HEK293 (cell line): ENCODE data around the gene KIF3B.

Experiments
- CTCF ChIA-PET: fragments of 350-600 bp; formaldehyde crosslinking; extraction: SDS; loops from one replicate; lab custom pipeline; 2021; ENCODE audit warnings: antibody characterized with exemption; lab: Yijun Ruan, JAX
- POLR2A ChIA-PET: fragments of 300-600 bp; formaldehyde crosslinking; extraction: SDS; loops from one replicate; lab custom pipeline; 2020; ENCODE audit warnings: antibody characterized with exemption, inconsistent platforms; lab: Yijun Ruan, JAX
- H3K27ac ChIP-seq: fragments of 200-500 bp; sonication (Bioruptor generic); 2 replicates; pipeline ENCODE4 v1.5.1; 2014; ENCODE audit warnings: low read depth, low read length, control low read depth, inconsistent platforms; ENCODE audit errors: extremely low read depth
- H3K36me3 ChIP-seq, 2 experiments: fragments of 200-500 bp in 1 of 2; sonication (Bioruptor generic) in 1 of 2; 1 replicate in 1 of 2; 2 replicates in 1 of 2; pipeline ENCODE4 v1.5.1; 2014 to 2017; ENCODE audit warnings: inconsistent platforms in 2 of 2, low read length in 2 of 2; ENCODE audit not compliant: control insufficient read depth in 2 of 2, insufficient read depth in 1 of 2
- H3K4me1 ChIP-seq: fragments of 200-500 bp; sonication (Bioruptor generic); 2 replicates; pipeline ENCODE4 v1.5.1; 2014; ENCODE audit warnings: mild to moderate bottlenecking, low read length, inconsistent platforms; ENCODE audit not compliant: control insufficient read depth, insufficient read depth
- H3K4me3 ChIP-seq: 2 replicates; pipeline ENCODE4 v1.5.1; 2011; ENCODE audit warnings: low read depth, mild to moderate bottlenecking, control low read depth, low read length, moderate library complexity
- H3K9me3 ChIP-seq: fragments of 200-500 bp; sonication (Bioruptor generic); 2 replicates; pipeline ENCODE4 v1.5.1; 2014; ENCODE audit warnings: low read depth, low read length, inconsistent platforms; ENCODE audit not compliant: control insufficient read depth, insufficient read depth
- KLF7 ChIP-seq: fragments of 450-650 bp; formaldehyde crosslinking; IDR thresholded peaks from 2 replicates; pipeline ENCODE4 v1.5.1; 2016; ENCODE audit warnings: missing biosample characterization, missing genetic modification characterization, borderline replicate concordance
- KLF9 ChIP-seq: fragments of 450-650 bp; formaldehyde crosslinking; IDR thresholded peaks from 2 replicates; pipeline ENCODE4 v1.5.1; 2016; ENCODE audit warnings: missing biosample characterization, missing genetic modification characterization, low read depth
- OSR2 ChIP-seq: fragments of 450-650 bp; formaldehyde crosslinking; IDR thresholded peaks from 2 replicates; pipeline ENCODE4 v1.5.1; 2016; ENCODE audit warnings: missing biosample characterization, missing genetic modification characterization
- PRDM1 ChIP-seq: fragments of 450-650 bp; formaldehyde crosslinking; IDR thresholded peaks from 2 replicates; pipeline ENCODE4; 2016; ENCODE audit warnings: missing biosample characterization, missing genetic modification characterization
- SCRT1 ChIP-seq: fragments of 450-650 bp; formaldehyde crosslinking; IDR thresholded peaks from 2 replicates; pipeline ENCODE4 v1.5.1; 2016; ENCODE audit warnings: missing biosample characterization, missing genetic modification characterization, borderline replicate concordance
- SP2 ChIP-seq: fragments of 450-650 bp; formaldehyde crosslinking; IDR thresholded peaks from 2 replicates; pipeline ENCODE4 v1.5.1; 2016; ENCODE audit warnings: missing biosample characterization, missing genetic modification characterization
- ZBTB1 ChIP-seq: fragments of 450-650 bp; formaldehyde crosslinking; IDR thresholded peaks from 2 replicates; pipeline ENCODE4 v1.5.1; 2016; ENCODE audit warnings: missing biosample characterization, missing genetic modification characterization
- ZBTB10 ChIP-seq: fragments of 450-650 bp; formaldehyde crosslinking; IDR thresholded peaks from 2 replicates; pipeline ENCODE4 v1.5.1; 2016; ENCODE audit warnings: missing biosample characterization, missing genetic modification characterization
- ZBTB17 ChIP-seq: fragments of 450-650 bp; formaldehyde crosslinking; IDR thresholded peaks from 2 replicates; pipeline ENCODE4 v1.5.1; 2016; ENCODE audit warnings: missing biosample characterization, missing genetic modification characterization
- ZBTB20 ChIP-seq: fragments of 450-650 bp; formaldehyde crosslinking; IDR thresholded peaks from 2 replicates; pipeline ENCODE4 v1.5.1; 2016; ENCODE audit warnings: missing biosample characterization, missing genetic modification characterization
- ZBTB21 ChIP-seq: fragments of 450-650 bp; formaldehyde crosslinking; IDR thresholded peaks from 2 replicates; pipeline ENCODE4 v1.5.1; 2017; ENCODE audit warnings: missing biosample characterization, missing genetic modification characterization
- ZEB2 ChIP-seq: fragments of 450-650 bp; formaldehyde crosslinking; IDR thresholded peaks from 2 replicates; pipeline ENCODE4 v1.5.1; 2016; ENCODE audit warnings: missing biosample characterization, missing genetic modification characterization
- ZFP3 ChIP-seq: fragments of 450-650 bp; formaldehyde crosslinking; IDR thresholded peaks from 2 replicates; pipeline ENCODE4 v1.5.1; 2016; ENCODE audit warnings: low read depth, missing biosample characterization, missing genetic modification characterization
- ZFP37 ChIP-seq: fragments of 450-650 bp; formaldehyde crosslinking; IDR thresholded peaks from 2 replicates; pipeline ENCODE4 v1.5.1; 2016; ENCODE audit warnings: missing biosample characterization, missing genetic modification characterization
- ZFP41 ChIP-seq: fragments of 450-650 bp; formaldehyde crosslinking; IDR thresholded peaks from 2 replicates; pipeline ENCODE4 v1.5.1; 2016; ENCODE audit warnings: missing biosample characterization, missing genetic modification characterization, borderline replicate concordance
- ZIC2 ChIP-seq: fragments of 450-650 bp; formaldehyde crosslinking; IDR thresholded peaks from 2 replicates; pipeline ENCODE4 v1.5.1; 2016; ENCODE audit warnings: missing biosample characterization, missing genetic modification characterization
- ZNF121 ChIP-seq: fragments of 450-650 bp; formaldehyde crosslinking; IDR thresholded peaks from 2 replicates; pipeline ENCODE4 v1.5.1; 2016; ENCODE audit warnings: missing biosample characterization, missing genetic modification characterization
- ZNF140 ChIP-seq: fragments of 450-650 bp; formaldehyde crosslinking; IDR thresholded peaks from 2 replicates; pipeline ENCODE4 v1.5.1; 2016; ENCODE audit warnings: missing biosample characterization, missing genetic modification characterization
- ZNF184 ChIP-seq: fragments of 450-650 bp; IDR thresholded peaks from 2 replicates; pipeline ENCODE4 v1.5.1; 2018; ENCODE audit warnings: missing biosample characterization, mild to moderate bottlenecking, missing genetic modification characterization
- ZNF214 ChIP-seq: fragments of 450-650 bp; formaldehyde crosslinking; IDR thresholded peaks from 2 replicates; pipeline ENCODE4 v1.5.1; 2017; ENCODE audit warnings: missing biosample characterization, mild to moderate bottlenecking, missing genetic modification characterization, borderline replicate concordance
- ZNF239 ChIP-seq: fragments of 450-650 bp; formaldehyde crosslinking; IDR thresholded peaks from 2 replicates; pipeline ENCODE4 v1.5.1; 2016; ENCODE audit warnings: missing biosample characterization, missing genetic modification characterization
- ZNF280C ChIP-seq: fragments of 450-650 bp; formaldehyde crosslinking; IDR thresholded peaks from 2 replicates; pipeline ENCODE4 v1.5.1; 2016; ENCODE audit warnings: missing biosample characterization, missing genetic modification characterization
- ZNF302 ChIP-seq: fragments of 450-650 bp; formaldehyde crosslinking; IDR thresholded peaks from 2 replicates; pipeline ENCODE4 v1.5.1; 2016; ENCODE audit warnings: missing biosample characterization, missing genetic modification characterization, low read depth
- ZNF311 ChIP-seq: fragments of 450-650 bp; formaldehyde crosslinking; IDR thresholded peaks from 2 replicates; pipeline ENCODE4 v1.5.1; 2017; ENCODE audit warnings: missing biosample characterization, missing genetic modification characterization, borderline replicate concordance
- ZNF354C ChIP-seq: fragments of 450-650 bp; formaldehyde crosslinking; IDR thresholded peaks from 2 replicates; pipeline ENCODE4 v1.5.1; 2016; ENCODE audit warnings: missing biosample characterization, missing genetic modification characterization, low read depth, borderline replicate concordance
- ZNF404 ChIP-seq: fragments of 450-650 bp; formaldehyde crosslinking; IDR thresholded peaks from 2 replicates; pipeline ENCODE4 v1.5.1; 2017; ENCODE audit warnings: missing biosample characterization, missing genetic modification characterization
- ZNF416 ChIP-seq: fragments of 450-650 bp; formaldehyde crosslinking; IDR thresholded peaks from 2 replicates; pipeline ENCODE4 v1.5.1; 2016; ENCODE audit warnings: missing biosample characterization, missing genetic modification characterization
- ZNF510 ChIP-seq: fragments of 450-650 bp; formaldehyde crosslinking; IDR thresholded peaks from 2 replicates; pipeline ENCODE4 v1.5.1; 2018; ENCODE audit warnings: mild to moderate bottlenecking, missing genetic modification characterization, missing biosample characterization; ENCODE audit not compliant: insufficient replicate concordance
- ZNF549 ChIP-seq: fragments of 450-650 bp; IDR thresholded peaks from 2 replicates; pipeline ENCODE4 v1.5.1; 2018; ENCODE audit warnings: missing biosample characterization, missing genetic modification characterization, mild to moderate bottlenecking, inconsistent platforms, moderate library complexity
- ZNF585B ChIP-seq: fragments of 450-650 bp; formaldehyde crosslinking; IDR thresholded peaks from 2 replicates; pipeline ENCODE4 v1.5.1; 2016; ENCODE audit warnings: missing biosample characterization, missing genetic modification characterization
- ZNF596 ChIP-seq: fragments of 450-650 bp; IDR thresholded peaks from 2 replicates; pipeline ENCODE4 v1.5.0; 2018; ENCODE audit warnings: missing biosample characterization, mild to moderate bottlenecking, missing genetic modification characterization, moderate library complexity
- ZNF704 ChIP-seq: fragments of 450-650 bp; formaldehyde crosslinking; IDR thresholded peaks from 2 replicates; pipeline ENCODE4 v1.5.1; 2016; ENCODE audit warnings: missing biosample characterization, missing genetic modification characterization
- ZSCAN16 ChIP-seq: fragments of 450-650 bp; formaldehyde crosslinking; IDR thresholded peaks from 2 replicates; pipeline ENCODE4 v1.5.1; 2016; ENCODE audit warnings: missing biosample characterization, missing genetic modification characterization
- ZXDB ChIP-seq: fragments of 450-650 bp; formaldehyde crosslinking; IDR thresholded peaks from 2 replicates; pipeline ENCODE4 v1.5.1; 2016; ENCODE audit warnings: missing biosample characterization, missing genetic modification characterization

Gene KIF3B

GRCh38 chr20:32285621-32286371 is 8.3 kb downstream of the KIF3B start (continued):
- 0 out of 2 replicates have a peak, but pooled peaks have one; percentile 23 for TF ChIP-seq KLF7
- no peak for TF ChIP-seq ZBTB17 (tag by site-specific recombination)
- no peak for TF ChIP-seq ZNF140 (tag by site-specific recombination)
- no peak for TF ChIP-seq ZNF704 (tag by site-specific recombination)
- no peak for TF ChIP-seq KLF9 (tag by site-specific recombination)
- TF ChIP-seq ZNF510 (tag by site-specific recombination) = no peak
- TF ChIP-seq ZFP41 (tag by site-specific recombination) = no peak
- no peak for TF ChIP-seq ZNF214 (tag by site-specific recombination)
- TF ChIP-seq ZNF549 (tag by site-specific recombination) = no peak
- TF ChIP-seq ZNF239 = no peak
- no peak for TF ChIP-seq ZBTB21 (tag by site-specific recombination)
- 0 out of 2 replicates have a peak, but pooled peaks have one; percentile 18 for TF ChIP-seq PRDM1 (tag by site-specific recombination)
- no peak for TF ChIP-seq ZBTB20 (tag by site-specific recombination)

- Histone ChIP-seq H3K36me3 (no peaks in the 10 kb centered on the region), H3K4me3 (no peak overlapping the region), H3K9me3 (no peaks in the 10 kb centered on the region), H3K27ac (no peak overlapping the region), H3K4me1 (peaks cover 9% of the 10 kb centered on the region; the same call in 1 of the 2 replicates)
- CTCF ChIA-PET = no interaction called here
- POLR2A ChIA-PET = no interaction called here
- TF ChIP-seq ZNF354C (tag by site-specific recombination) (no peak), ZBTB20 (tag by site-specific recombination) (no peak), ZNF585B (tag by site-specific recombination) (no peak), ZNF416 (tag by site-specific recombination) (no peak), ZNF404 (no peak), ZNF596 (tag by site-specific recombination) (no peak), ZEB2 (tag by site-specific recombination) (no peak), OSR2 (tag by site-specific recombination) (peak; percentile 71), SCRT1 (tag by site-specific recombination) (peak; percentile 96), ZNF280C (tag by site-specific recombination) (no peak), ZNF302 (tag by site-specific recombination) (no peak), ZBTB10 (tag by site-specific recombination) (no peak), ZNF184 (tag by site-specific recombination) (no peak), ZBTB1 (tag by site-specific recombination) (no peak), ZFP37 (tag by site-specific recombination) (no peak), ZNF121 (0 out of 2 replicates have a peak, but pooled peaks have one; percentile 14), ZNF311 (tag by site-specific recombination) (no peak), SP2 (no peak), ZIC2 (tag by site-specific recombination) (no peak), ZXDB (tag by site-specific recombination) (no peak), ZSCAN16 (peak; percentile 87), ZFP3 (no peak)
These were observed 9.8 kb downstream of the KIF3B start for GRCh38 chr20:32287231-32287638.
